ENCODE results near the gene DGCR8.

Gene DGCR8

GRCh38 chr22:20038574-20038973 lies 41.5 kb upstream of the DGCR8 start:
- no peak overlapping the region for H3K4me3 ChIP-seq (ENCODE audit: low read length)
- H3K4me1 ChIP-seq (ENCODE audit: control insufficient read depth, low read length), result peaks cover 49% of the 10 kb centered on the region
- H3K9me3 ChIP-seq (ENCODE audit: control insufficient read depth, insufficient read depth, low read length), result peaks cover 8% of the 10 kb centered on the region; the same call in 1 of the 2 replicates
- H3K4me2 ChIP-seq (ENCODE audit: low read length), result no peak overlapping the region; the same call in 1 of the 2 replicates
- H3K9me2 ChIP-seq (replicated peaks; ENCODE audit: control insufficient read depth, low read length), result no peaks in the 10 kb centered on the region
- peaks cover 23% of the 10 kb centered on the region for H3K36me3 ChIP-seq (ENCODE audit: control insufficient read depth, low read length)
- H3K27ac ChIP-seq (ENCODE audit: low read depth, low read length), result no peak overlapping the region
- H3K27me3 ChIP-seq (ENCODE audit: control insufficient read depth, low read length), result no peaks in the 10 kb centered on the region
- H3F3A ChIP-seq (ENCODE audit: control insufficient read depth, insufficient read depth), result peaks cover 8% of the 10 kb centered on the region; the same call in 1 of the 2 replicates
- no peaks in the 10 kb centered on the region for H4K20me1 ChIP-seq (ENCODE audit: control insufficient read depth, insufficient read depth, low read depth, low read length)
- TF ChIP-seq CTCF (IDR thresholded peaks at IDR 0.05; ENCODE audit: low read depth, low read length, poor library complexity, severe bottlenecking) (no peak), EZH2phosphoT487 (IDR thresholded peaks at IDR 0.05; ENCODE audit: borderline replicate concordance, low read length) (no peak)
- peaks cover 21% of the 10 kb centered on the region for H3K79me2 ChIP-seq (ENCODE audit: control insufficient read depth, low read length)

- H3K27me3 ChIP-seq (ENCODE audit: control insufficient read depth, low read length), result no peaks in the 10 kb centered on the region
- H3K27ac ChIP-seq (ENCODE audit: low read depth, low read length), result no peak overlapping the region
- H4K20me1 ChIP-seq (ENCODE audit: control insufficient read depth, insufficient read depth, low read depth, low read length), result no peaks in the 10 kb centered on the region
- peaks cover 26% of the 10 kb centered on the region for H3K36me3 ChIP-seq (ENCODE audit: control insufficient read depth, low read length)
- no peak for TF ChIP-seq EZH2phosphoT487 (IDR thresholded peaks at IDR 0.05; ENCODE audit: borderline replicate concordance, low read length)
- TF ChIP-seq CTCF (IDR thresholded peaks at IDR 0.05; ENCODE audit: low read depth, low read length, poor library complexity, severe bottlenecking), result no peak
- H3K79me2 ChIP-seq (ENCODE audit: control insufficient read depth, low read length), result peaks cover 18% of the 10 kb centered on the region
- peaks cover 3% of the 10 kb centered on the region; the same call in 1 of the 2 replicates for H3F3A ChIP-seq (ENCODE audit: control insufficient read depth, insufficient read depth)
- peaks cover 2% of the 10 kb centered on the region; the same call in 1 of the 2 replicates for H3K9me3 ChIP-seq (ENCODE audit: control insufficient read depth, insufficient read depth, low read length)
- peaks cover 36% of the 10 kb centered on the region for H3K4me1 ChIP-seq (ENCODE audit: control insufficient read depth, low read length)
- no peaks in the 10 kb centered on the region for H3K9me2 ChIP-seq (replicated peaks; ENCODE audit: control insufficient read depth, low read length)
- H3K4me2 ChIP-seq (ENCODE audit: low read length), result no peak overlapping the region
- H3K4me3 ChIP-seq (ENCODE audit: low read length), result no peak overlapping the region
Observed at GRCh38 chr22:20039683-20040325, 40.2 kb upstream of the DGCR8 start.

- no peaks in the 10 kb centered on the region for H3K27me3 ChIP-seq (ENCODE audit: control insufficient read depth, low read length)
- no peaks in the 10 kb centered on the region for H3K9me3 ChIP-seq (ENCODE audit: control insufficient read depth, insufficient read depth, low read length)
- no peaks in the 10 kb centered on the region for H3K9me2 ChIP-seq (replicated peaks; ENCODE audit: control insufficient read depth, low read length)
- TF ChIP-seq EZH2phosphoT487 (IDR thresholded peaks at IDR 0.05; ENCODE audit: borderline replicate concordance, low read length) (no peak), CTCF (IDR thresholded peaks at IDR 0.05; ENCODE audit: low read depth, low read length, poor library complexity, severe bottlenecking) (no peak)
- no peak overlapping the region for H3K27ac ChIP-seq (ENCODE audit: low read depth, low read length)
- H3K79me2 ChIP-seq (ENCODE audit: control insufficient read depth, low read length), result peaks cover 11% of the 10 kb centered on the region
- H3K4me3 ChIP-seq (ENCODE audit: low read length), result no peak overlapping the region
- no peaks in the 10 kb centered on the region for H3F3A ChIP-seq (ENCODE audit: control insufficient read depth, insufficient read depth)
- no peaks in the 10 kb centered on the region for H4K20me1 ChIP-seq (ENCODE audit: control insufficient read depth, insufficient read depth, low read depth, low read length)
- H3K36me3 ChIP-seq (ENCODE audit: control insufficient read depth, low read length), result peaks cover 19% of the 10 kb centered on the region
- H3K4me1 ChIP-seq (ENCODE audit: control insufficient read depth, low read length), result peaks cover 29% of the 10 kb centered on the region
- H3K4me2 ChIP-seq (ENCODE audit: low read length), result no peak overlapping the region
Observed at GRCh38 chr22:20040327-20041200, 39.5 kb upstream of the DGCR8 start.

Data from DOHH2 (cell line).